ENCODE data around the gene FOXC1. TPM values are rescaled to one million over a fixed set of nuclear protein-coding genes. Genes with fewer than 3 reads are reported as not detected.

FOXC1 gene
- total RNA-seq, 1 experiment from 2014 or later, result not detected

GRCh38 chr6:1569377-1569776 lies 40.3 kb upstream of the FOXC1 start:
- Histone ChIP-seq H4K20me1 (ENCODE audit: control insufficient read depth, insufficient read depth, insufficient read length) (no peaks in the 10 kb centered on the region), H3K18ac (ENCODE audit: insufficient read length, low read depth, low read length) (no peak overlapping the region), H3K23me2 (ENCODE audit: insufficient read length, low read depth, low read length, poor library complexity, severe bottlenecking) (no peaks in the 10 kb centered on the region), H3K4me1 (ENCODE audit: insufficient read depth, low read length) (no peaks in the 10 kb centered on the region), H4K91ac (ENCODE audit: insufficient read length, low read depth, low read length) (no peak overlapping the region), H4K8ac (replicated peaks; ENCODE audit: insufficient read length, low read depth, low read length) (no peak overlapping the region), H2BK5ac (ENCODE audit: insufficient read length, low read length) (no peak overlapping the region), H2BK20ac (ENCODE audit: low read depth, low read length, poor library complexity, severe bottlenecking) (no peak overlapping the region), H3K79me1 (ENCODE audit: insufficient read depth, low read depth, low read length, poor library complexity, severe bottlenecking) (no peaks in the 10 kb centered on the region), H3K9ac (ENCODE audit: extremely low read depth, insufficient read length, low read length) (no peak overlapping the region), H3K14ac (ENCODE audit: insufficient read depth, low read length) (no peak overlapping the region), H3K23ac (ENCODE audit: insufficient read length, low read depth, low read length) (no peak overlapping the region), H3T11ph (ENCODE audit: low read length) (no peak overlapping the region), H2BK15ac (ENCODE audit: low read depth, low read length) (no peak overlapping the region), H2BK120ac (ENCODE audit: low read depth, low read length, poor library complexity, severe bottlenecking) (no peak overlapping the region), H3K9me3 (ENCODE audit: control insufficient read depth, low read depth, low read length) (no peaks in the 10 kb centered on the region), H3K79me2 (ENCODE audit: insufficient read depth, low read length) (no peaks in the 10 kb centered on the region), H2BK12ac (ENCODE audit: insufficient read length, low read depth, low read length) (no peak overlapping the region), H2AFZ (ENCODE audit: low read length) (no peak overlapping the region), H3K56ac (ENCODE audit: insufficient read length, low read depth, low read length) (no peak overlapping the region), H3K4ac (ENCODE audit: low read depth, low read length) (no peak overlapping the region), H3K27me3 (ENCODE audit: insufficient read depth, low read length) (no peaks in the 10 kb centered on the region), H2AK5ac (ENCODE audit: insufficient read length, low read length) (no peak overlapping the region), H3K4me2 (ENCODE audit: insufficient read depth, insufficient read length, low read length) (no peak overlapping the region), H4K5ac (ENCODE audit: insufficient read length, low read depth, low read length) (no peak overlapping the region), H3K27ac (ENCODE audit: insufficient read length, low read depth, low read length) (no peak overlapping the region)
- H3K27ac Mint-ChIP-seq, result no peak overlapping the region
- TF ChIP-seq, protein P1, sequence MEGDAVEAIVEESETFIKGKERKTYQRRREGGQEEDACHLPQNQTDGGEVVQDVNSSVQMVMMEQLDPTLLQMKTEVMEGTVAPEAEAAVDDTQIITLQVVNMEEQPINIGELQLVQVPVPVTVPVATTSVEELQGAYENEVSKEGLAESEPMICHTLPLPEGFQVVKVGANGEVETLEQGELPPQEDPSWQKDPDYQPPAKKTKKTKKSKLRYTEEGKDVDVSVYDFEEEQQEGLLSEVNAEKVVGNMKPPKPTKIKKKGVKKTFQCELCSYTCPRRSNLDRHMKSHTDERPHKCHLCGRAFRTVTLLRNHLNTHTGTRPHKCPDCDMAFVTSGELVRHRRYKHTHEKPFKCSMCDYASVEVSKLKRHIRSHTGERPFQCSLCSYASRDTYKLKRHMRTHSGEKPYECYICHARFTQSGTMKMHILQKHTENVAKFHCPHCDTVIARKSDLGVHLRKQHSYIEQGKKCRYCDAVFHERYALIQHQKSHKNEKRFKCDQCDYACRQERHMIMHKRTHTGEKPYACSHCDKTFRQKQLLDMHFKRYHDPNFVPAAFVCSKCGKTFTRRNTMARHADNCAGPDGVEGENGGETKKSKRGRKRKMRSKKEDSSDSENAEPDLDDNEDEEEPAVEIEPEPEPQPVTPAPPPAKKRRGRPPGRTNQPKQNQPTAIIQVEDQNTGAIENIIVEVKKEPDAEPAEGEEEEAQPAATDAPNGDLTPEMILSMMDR (conservative IDR thresholded peaks at IDR 0.05), result no peak
- H3K27me3 Mint-ChIP-seq (ENCODE audit: low read depth), result peaks cover 9% of the 10 kb centered on the region
- no CpG with 5 or more reads among the region's 3 CpGs for WGBS (ENCODE audit: extremely low coverage, insufficient read length, low lambda C conversion rate)
- peaks cover 5 to 9% of the 10 kb centered on the region in 2 experiments for H3K9me3 Mint-ChIP-seq
- H3K4me1 Mint-ChIP-seq, result peaks cover 12 to 13% of the 10 kb centered on the region in 2 experiments
- H3K4me3 Mint-ChIP-seq, result no peak overlapping the region
- DNase-seq, result no peak
- peaks cover 0 to 13% (median 2%) of the 10 kb centered on the region in 3 experiments; a peak in 2 of 7 replicates for H3K36me3 Mint-ChIP-seq (ENCODE audit: insufficient read depth in 1 of 3, low read depth in 3 of 3)

All from H9 (cell line).